HuH-7.5 (cell line): ENCODE measurements around the gene ESPNL.
A peak's percentile ranks its signal among the peaks of the same experiment; 100 is the strongest.

ENCODE experiments used
- DNase-seq: peaks from one replicate; pipeline ENCODE4 v3.0.0; 2011; ENCODE audit warnings: low spot score

The ESPNL gene

GRCh38 chr2:238128061-238128440, 27.9 kb downstream of the ESPNL start:
- no peak for DNase-seq

- DNase-seq = no peak
These were observed 28.4 kb downstream of the ESPNL start for GRCh38 chr2:238128534-238129001.

- DNase-seq = no peak
These were observed 29.2 kb downstream of the ESPNL start for GRCh38 chr2:238129166-238130010.

GRCh38 chr2:238130111-238130695, 30.1 kb downstream of the ESPNL start:
- no peak for DNase-seq

GRCh38 chr2:238130696-238131628, 30.8 kb downstream of the ESPNL start:
- DNase-seq = no peak

GRCh38 chr2:238131761-238132462, 31.8 kb downstream of the ESPNL start:
- no peak for DNase-seq

GRCh38 chr2:238132463-238133450, 32.6 kb downstream of the ESPNL start:
- no peak for DNase-seq

- DNase-seq = peak; percentile 69
These were observed 33.6 kb downstream of the ESPNL start for GRCh38 chr2:238133499-238134392.

- DNase-seq = no peak
These were observed 34.2 kb downstream of the ESPNL start for GRCh38 chr2:238134393-238134785.

- DNase-seq = no peak
These were observed 35.5 kb downstream of the ESPNL start for GRCh38 chr2:238135601-238136150.

GRCh38 chr2:238136820-238137537, 36.8 kb downstream of the ESPNL start:
- DNase-seq = peak; percentile 87

GRCh38 chr2:238137885-238138284, 37.7 kb downstream of the ESPNL start:
- no peak for DNase-seq

GRCh38 chr2:238138331-238139195, 38.4 kb downstream of the ESPNL start, which contains the start of gene KLHL30:
KLHL30 (plus strand) TSS chr2:238138668; CDS start chr2:238140755, 2,087 bp downstream.
- no peak for DNase-seq

- DNase-seq = no peak
These were observed 39.3 kb downstream of the ESPNL start for GRCh38 chr2:238139196-238140039.

GRCh38 chr2:238140040-238140439, 39.9 kb downstream of the ESPNL start:
- no peak for DNase-seq
